SK-N-SH (cell line): ENCODE measurements around the gene PRELP. TPM values are rescaled to one million over a fixed set of nuclear protein-coding genes. Genes with fewer than 3 reads are reported as not detected.

Source experiments
- CTCF ChIA-PET: fragments of 300-600, 350-600 bp; formaldehyde crosslinking; extraction: SDS; loops from one replicate; lab custom pipeline; 2021; lab: Yijun Ruan, JAX
- POLR2A ChIA-PET: fragments of 350-600 bp; sonication (Branson Sonifier 250); formaldehyde crosslinking; extraction: SDS; loops from one replicate; lab custom pipeline; 2020; ENCODE audit warnings: antibody characterized with exemption, inconsistent platforms; lab: Yijun Ruan, JAX
- DNase-seq: peaks from one replicate; pipeline ENCODE4 v3.0.0; 2012
- H2AFZ ChIP-seq: fragments of 200-600 bp; sonication (generic); 2 replicates; pipeline ENCODE4 v1.8.1; 2016; ENCODE audit warnings: antibody characterized with exemption, mild to moderate bottlenecking, low read depth
- H3F3A ChIP-seq: fragments of 200-600 bp; sonication (generic); replicated peaks from 2 replicates; pipeline ENCODE3; 2016; ENCODE audit warnings: antibody characterized with exemption, mild to moderate bottlenecking; ENCODE audit not compliant: insufficient read depth
- H3K27ac ChIP-seq, 2 experiments: fragments of 200-500 bp in 1 of 2; fragments of 200-600 bp in 1 of 2; sonication (Bioruptor generic) in 1 of 2; sonication (generic), shearing (Covaris generic) in 1 of 2; 2 replicates each; pipeline versions ENCODE4 v1.5.1 to v1.6.1; 2014 to 2016; ENCODE audit warnings: low read depth in 2 of 2, inconsistent platforms in 1 of 2, low read length in 1 of 2, mild to moderate bottlenecking in 1 of 2, mixed read lengths in 1 of 2
- H3K27me3 ChIP-seq: fragments of 200-600 bp; sonication (generic), shearing (Covaris generic); 2 replicates; pipeline ENCODE4 v1.6.1; 2016; ENCODE audit warnings: mixed run types; ENCODE audit not compliant: insufficient read depth
- H3K36me3 ChIP-seq, 2 experiments: fragments of 200-500 bp in 1 of 2; fragments of 200-600 bp in 1 of 2; sonication (Bioruptor generic) in 1 of 2; sonication (generic) in 1 of 2; replicated peaks in 1 of 2; 2 replicates each; pipeline versions ENCODE3 to v1.5.1; 2014 to 2016; ENCODE audit warnings: low read length in 1 of 2, mild to moderate bottlenecking in 1 of 2; ENCODE audit not compliant: insufficient read depth in 2 of 2, control insufficient read depth in 1 of 2
- H3K4me1 ChIP-seq, 2 experiments: fragments of 200-500 bp in 1 of 2; fragments of 200-600 bp in 1 of 2; sonication (Bioruptor generic) in 1 of 2; sonication (generic), shearing (Covaris generic) in 1 of 2; 2 replicates each; pipeline versions ENCODE4 v1.5.1 to v1.6.1; 2014 to 2016; ENCODE audit warnings: low read depth in 1 of 2, low read length in 1 of 2, mixed run types in 1 of 2; ENCODE audit not compliant: insufficient read depth in 2 of 2, control insufficient read depth in 1 of 2
- H3K4me2 ChIP-seq: fragments of 200-600 bp; sonication (generic), shearing (Covaris generic); 2 replicates; pipeline ENCODE4 v1.6.1; 2017; ENCODE audit warnings: mixed run types
- H3K4me3 ChIP-seq, 2 experiments: fragments of 200-500 bp in 1 of 2; fragments of 200-600 bp in 1 of 2; sonication (Bioruptor generic) in 1 of 2; sonication (generic), shearing (Covaris generic) in 1 of 2; 2 replicates each; pipeline versions ENCODE4 v1.5.1 to v1.8.1; 2014 to 2016; ENCODE audit warnings: low read depth in 2 of 2, inconsistent platforms in 1 of 2, low read length in 1 of 2, mild to moderate bottlenecking in 1 of 2, mixed read lengths in 1 of 2, moderate library complexity in 1 of 2
- H3K79me2 ChIP-seq: fragments of 200-600 bp; sonication (generic); 2 replicates; pipeline ENCODE4 v1.8.1; 2017; ENCODE audit warnings: mild to moderate bottlenecking; ENCODE audit not compliant: insufficient read depth
- H3K9ac ChIP-seq: fragments of 200-600 bp; sonication (generic); 2 replicates; pipeline ENCODE4 v1.6.1; 2017; ENCODE audit warnings: mixed run types
- H3K9me2 ChIP-seq: fragments of 200-600 bp; sonication (generic); 2 replicates; pipeline ENCODE4 v1.6.1; 2017; ENCODE audit warnings: mixed run types
- H3K9me3 ChIP-seq: fragments of 200-600 bp; sonication (generic); 2 replicates; pipeline ENCODE4 v1.6.1; 2017; ENCODE audit warnings: mixed run types, mild to moderate bottlenecking, moderate library complexity
- H4K20me1 ChIP-seq: fragments of 200-600 bp; sonication (generic); 2 replicates; pipeline ENCODE4 v1.6.1; 2017; ENCODE audit warnings: mild to moderate bottlenecking, mixed run types; ENCODE audit not compliant: insufficient read depth
- CHD2 ChIP-seq: fragments of 150-350 bp; IDR thresholded peaks from 2 replicates; pipeline ENCODE4 v1.6.1; 2018; ENCODE audit warnings: low read length; ENCODE audit not compliant: partially characterized antibody
- CTCF ChIP-seq: fragments of 200-600 bp; sonication (generic); IDR thresholded peaks from 2 replicates; pipeline ENCODE4 v1.6.1; 2017; ENCODE audit warnings: antibody characterized with exemption, mild to moderate bottlenecking, moderate library complexity
- ELF1 ChIP-seq: IDR thresholded peaks from 2 replicates; pipeline ENCODE4 v1.4.0; 2012
- EZH2phosphoT487 ChIP-seq: fragments of 200-600 bp; sonication (generic); IDR thresholded peaks from 2 replicates; pipeline ENCODE4 v1.6.1; 2017; ENCODE audit warnings: low read depth, mixed run types, mild to moderate bottlenecking, antibody characterized with exemption, moderate library complexity, borderline replicate concordance
- FOSL2 ChIP-seq: IDR thresholded peaks from 2 replicates; pipeline ENCODE4 v1.4.0; 2012; ENCODE audit warnings: low read depth, mild to moderate bottlenecking, moderate library complexity, borderline replicate concordance
- FOXM1 ChIP-seq: IDR thresholded peaks from 2 replicates; pipeline ENCODE4 v1.4.0; 2012; ENCODE audit warnings: low read depth, mild to moderate bottlenecking
- IRF3 ChIP-seq: fragments of 150-350 bp; IDR thresholded peaks from 2 replicates; pipeline ENCODE4 v1.6.1; 2016; ENCODE audit warnings: mild to moderate bottlenecking, low read depth, low read length
- MEF2A ChIP-seq: IDR thresholded peaks from 2 replicates; pipeline ENCODE4 v1.4.0; 2012; ENCODE audit warnings: low read depth, borderline replicate concordance
- NFIC ChIP-seq: IDR thresholded peaks from 2 replicates; pipeline ENCODE4 v1.4.0; 2012; ENCODE audit warnings: borderline replicate concordance
- NRF1 ChIP-seq: IDR thresholded peaks from 2 replicates; pipeline ENCODE4 v1.6.1; 2012; ENCODE audit warnings: low read depth, mild to moderate bottlenecking, low read length
- PBX3 ChIP-seq: IDR thresholded peaks from 2 replicates; pipeline ENCODE4; 2012
- RXRA ChIP-seq: IDR thresholded peaks from 2 replicates; pipeline ENCODE4 v1.4.0; 2012; ENCODE audit warnings: low read depth, mild to moderate bottlenecking, borderline replicate concordance
- SMC3 ChIP-seq: IDR thresholded peaks from 2 replicates; pipeline ENCODE4 v1.6.1; 2012; ENCODE audit warnings: low read depth, low read length, improper control_type of control experiment
- TAF1 ChIP-seq: IDR thresholded peaks from 2 replicates; pipeline ENCODE4 v1.6.1; 2012; ENCODE audit warnings: low read depth, mild to moderate bottlenecking, low read length, moderate library complexity, borderline replicate concordance
- YY1 ChIP-seq: IDR thresholded peaks from 2 replicates; pipeline ENCODE4 v1.4.0; 2012; ENCODE audit warnings: low read depth, mild to moderate bottlenecking
- WGBS: methylation state at CpG from one replicate; pipeline ENCODE4 v1.1.6; 2017; ENCODE audit warnings: low lambda C conversion rate; 5-methylcytosine and 5-hydroxymethylcytosine counted together
- polyA plus RNA-seq, 3 experiments: library from polyadenylated mRNA; depleted of rRNA; stranded (reverse); fragments of >200 nt; gene quantifications; 2 replicates each; pipeline ENCODE4 v1.2.3, GENCODE V29; 2012
- TF ChIP-seq, protein P1 (sequence below): fragments of 150-350 bp; IDR thresholded peaks from 2 replicates; pipeline ENCODE4 v1.6.1; 2017; ENCODE audit warnings: antibody characterized with exemption, low read length, low read depth, borderline replicate concordance

Gene PRELP
- polyA plus RNA-seq, 1 of the 3 experiments (the other 2 are of a cell fraction), result 0.48 TPM

DNA sequence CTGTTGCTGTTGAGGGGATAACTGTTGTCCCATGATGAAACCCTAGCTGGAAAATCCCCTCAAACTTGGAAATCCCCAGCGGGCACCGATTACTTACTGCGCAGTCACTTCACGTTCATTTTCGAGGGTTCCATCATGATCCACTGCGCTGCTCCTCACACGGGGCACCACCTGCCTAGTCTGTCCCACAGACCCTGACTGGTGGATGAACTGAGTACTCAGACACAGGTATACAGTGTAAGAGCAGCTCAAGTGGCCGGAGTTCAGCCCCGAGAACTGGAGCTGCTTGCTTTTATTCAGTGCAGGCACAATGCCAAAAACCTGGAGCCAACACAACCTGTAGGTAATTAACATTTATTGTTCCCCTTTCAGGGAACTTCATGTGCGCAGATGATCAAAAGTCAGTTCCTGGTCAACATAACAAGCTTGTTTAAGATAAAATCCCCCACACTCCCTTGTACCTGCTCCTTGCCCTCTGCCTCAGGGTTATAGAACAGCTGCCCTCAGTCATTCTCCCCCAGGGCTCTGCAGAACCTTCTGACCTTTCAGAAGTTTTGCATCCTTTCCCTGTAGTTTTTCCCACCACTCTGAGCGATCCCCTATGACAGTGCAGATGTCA lies 46.5 kb upstream of the PRELP start:
- Histone ChIP-seq H3K9me2 (no peaks in the 10 kb centered on the region), H3K79me2 (no peaks in the 10 kb centered on the region), H4K20me1 (no peaks in the 10 kb centered on the region), H3K36me3 (no peaks in the 10 kb centered on the region), H3K27me3 (peaks cover 45% of the 10 kb centered on the region; the same call in 1 of the 2 replicates), H3K27ac (no peak overlapping the region), H3K4me3 (no peak overlapping the region), H3K4me1 (peaks cover 0 to 8% of the 10 kb centered on the region in 2 experiments; a peak in 2 of 4 replicates), H3K4me2 (no peak overlapping the region), H3K9ac (no peak overlapping the region), H2AFZ (no peak overlapping the region), H3K9me3 (no peaks in the 10 kb centered on the region), H3F3A (no peaks in the 10 kb centered on the region)
- DNase-seq, result no peak
- ChIA-PET POLR2A (no interaction called here), CTCF (interaction anchor here (1.1 kb wide), 1 partner anchor 201 kb away, joined by 3 read pairs; no protein-coding TSS in a partner anchor)
- 64% methylated on average over 9 of the region's 11 CpGs for WGBS
- TF ChIP-seq RXRA (no peak), CTCF (no peak), TAF1 (no peak), YY1 (no peak), SMC3 (no peak), FOSL2 (no peak), MEF2A (no peak), FOXM1 (no peak), CHD2 (no peak), NFIC (no peak), PBX3 (no peak), NRF1 (no peak), ELF1 (no peak), EZH2phosphoT487 (no peak), IRF3 (no peak)
- TF ChIP-seq, protein P1, sequence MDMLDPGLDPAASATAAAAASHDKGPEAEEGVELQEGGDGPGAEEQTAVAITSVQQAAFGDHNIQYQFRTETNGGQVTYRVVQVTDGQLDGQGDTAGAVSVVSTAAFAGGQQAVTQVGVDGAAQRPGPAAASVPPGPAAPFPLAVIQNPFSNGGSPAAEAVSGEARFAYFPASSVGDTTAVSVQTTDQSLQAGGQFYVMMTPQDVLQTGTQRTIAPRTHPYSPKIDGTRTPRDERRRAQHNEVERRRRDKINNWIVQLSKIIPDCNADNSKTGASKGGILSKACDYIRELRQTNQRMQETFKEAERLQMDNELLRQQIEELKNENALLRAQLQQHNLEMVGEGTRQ, result no peak
